Fibroblast of gingiva (primary cell): Measurements from ENCODE around the gene TRAPPC6A.

Experiments
- DNase-seq: peaks from one replicate; pipeline ENCODE4 v3.0.0-alpha.2; 2011; ENCODE audit warnings: low read depth

Gene TRAPPC6A

DNA sequence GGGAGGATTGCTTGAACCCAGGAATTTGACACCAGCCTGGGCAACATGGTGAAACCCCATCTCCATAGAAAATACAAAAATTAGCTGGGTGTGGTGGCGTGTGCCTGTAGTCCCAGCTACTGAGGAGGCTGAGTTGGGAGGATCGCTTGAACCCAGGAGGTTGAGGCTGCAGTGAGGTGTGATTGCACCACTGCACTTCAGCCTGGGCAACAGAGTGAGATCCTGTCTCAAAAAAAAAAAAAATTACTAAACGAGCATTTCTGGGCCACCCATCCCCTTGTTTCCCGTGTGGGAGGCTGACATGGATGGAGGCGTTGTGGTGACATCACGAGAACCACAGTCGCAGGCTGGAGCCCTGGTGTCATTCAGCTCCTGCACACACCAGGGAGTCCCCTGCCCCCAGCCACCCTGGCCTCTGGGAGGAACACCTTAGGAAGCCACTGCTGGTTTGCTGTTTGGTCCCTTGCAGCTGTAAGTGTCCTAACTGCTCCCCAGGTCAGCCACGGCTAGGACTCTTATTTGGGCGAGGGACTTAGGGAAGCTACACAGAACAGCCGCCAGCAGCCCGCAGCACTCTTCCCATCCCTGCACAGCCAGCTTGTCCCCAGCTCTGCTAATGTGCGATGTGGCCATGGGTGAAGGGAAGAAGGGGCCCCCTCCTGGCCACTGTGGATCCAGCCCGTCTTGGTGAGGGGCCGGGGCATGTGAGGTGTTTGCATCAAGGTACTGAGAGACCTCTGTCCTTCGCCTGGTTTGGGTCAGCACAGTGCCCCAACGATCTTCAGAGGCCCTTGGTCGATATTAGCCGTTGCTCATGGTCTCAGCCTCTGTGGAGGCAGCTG is 30.0 kb downstream of the TRAPPC6A start:
- DNase-seq: no peak

DNA sequence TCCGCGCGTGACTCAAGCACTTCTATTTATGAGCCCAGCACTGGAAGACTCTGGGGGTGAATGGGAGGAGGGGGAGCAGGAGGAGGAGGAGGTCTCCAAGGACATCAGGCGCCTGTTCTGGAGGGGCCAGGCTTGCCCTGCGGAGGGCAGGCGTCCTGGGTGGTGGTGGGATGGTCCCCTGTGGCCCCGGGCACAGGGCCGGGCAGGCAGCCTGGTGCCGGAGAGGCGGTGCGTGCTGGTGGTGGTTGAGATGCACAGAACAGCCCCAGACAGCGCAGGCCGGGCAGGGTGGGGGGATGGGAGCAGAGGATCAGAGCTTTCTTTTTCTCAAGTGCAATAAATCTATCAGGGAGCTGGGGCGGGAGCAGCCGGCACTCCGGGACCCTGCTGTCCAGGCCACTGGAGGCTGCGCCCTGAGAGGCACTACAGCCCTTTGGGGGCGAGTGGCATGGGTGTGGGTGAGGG is 31.3 kb downstream of the TRAPPC6A start:
- DNase-seq: no peak

DNA sequence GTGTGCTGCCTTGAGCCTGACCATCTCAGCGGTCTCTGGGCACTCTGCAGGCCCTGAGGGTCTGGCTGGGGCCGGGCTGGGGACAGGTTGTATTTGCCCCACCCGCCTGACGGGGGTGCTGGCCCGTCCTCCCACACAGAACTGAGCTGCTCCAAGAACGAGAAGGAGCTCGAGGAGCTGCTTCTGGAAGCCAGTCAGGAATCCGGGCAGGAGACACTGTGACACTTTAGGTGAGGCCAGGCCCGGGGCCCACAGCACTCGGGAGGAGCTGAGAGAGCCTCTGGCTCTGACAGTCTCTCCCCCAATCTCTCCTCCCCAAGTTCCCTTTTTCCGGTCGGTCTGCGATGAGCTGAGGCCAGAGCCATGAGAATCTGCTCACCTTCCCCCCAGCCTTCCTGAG is 31.8 kb downstream of the TRAPPC6A start:
- no peak for DNase-seq

DNA sequence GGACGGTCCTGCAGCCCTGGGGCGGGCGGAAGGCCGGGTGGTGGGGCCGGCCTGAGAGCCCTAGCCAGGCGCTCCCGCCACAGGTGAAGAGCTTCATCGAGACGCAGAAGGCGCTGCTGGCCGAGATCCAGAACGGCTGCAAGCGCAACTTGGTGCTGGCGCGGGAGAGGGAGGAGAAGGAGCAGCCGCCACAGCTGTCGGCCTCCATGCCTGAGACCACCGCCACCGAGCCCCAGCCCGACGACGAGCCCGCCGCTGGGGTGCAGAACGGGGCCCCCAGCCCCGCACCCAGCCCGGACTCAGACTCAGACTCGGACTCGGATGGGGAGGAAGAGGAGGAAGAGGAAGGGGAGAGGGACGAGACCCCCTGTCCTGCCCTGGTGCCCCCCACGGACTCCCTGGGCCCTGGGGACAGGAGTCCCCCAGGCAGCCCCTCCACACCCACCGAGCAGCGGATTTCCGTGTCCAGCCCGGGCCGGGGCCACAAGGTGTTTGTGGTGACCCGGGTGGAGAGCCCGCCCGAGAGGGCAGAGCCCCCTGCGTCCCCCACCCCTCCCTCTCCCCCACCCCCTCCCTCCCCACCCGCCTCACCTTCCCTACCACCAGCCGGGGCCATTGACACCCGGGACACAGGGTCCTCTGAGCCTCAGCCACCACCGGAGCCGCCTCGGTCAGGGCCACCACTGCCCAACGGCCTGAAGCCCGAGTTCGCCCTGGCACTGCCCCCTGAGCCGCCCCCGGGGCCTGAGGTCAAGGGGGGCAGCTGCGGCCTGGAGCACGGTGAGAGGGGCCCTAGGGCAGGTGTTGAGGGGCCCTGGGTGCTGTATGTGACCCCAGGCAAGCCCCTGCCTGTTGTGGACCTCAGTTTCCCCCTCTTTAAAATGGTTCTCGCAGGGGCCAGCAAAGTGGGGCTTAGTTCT is 32.5 kb downstream of the TRAPPC6A start:
- DNase-seq: no peak

DNA sequence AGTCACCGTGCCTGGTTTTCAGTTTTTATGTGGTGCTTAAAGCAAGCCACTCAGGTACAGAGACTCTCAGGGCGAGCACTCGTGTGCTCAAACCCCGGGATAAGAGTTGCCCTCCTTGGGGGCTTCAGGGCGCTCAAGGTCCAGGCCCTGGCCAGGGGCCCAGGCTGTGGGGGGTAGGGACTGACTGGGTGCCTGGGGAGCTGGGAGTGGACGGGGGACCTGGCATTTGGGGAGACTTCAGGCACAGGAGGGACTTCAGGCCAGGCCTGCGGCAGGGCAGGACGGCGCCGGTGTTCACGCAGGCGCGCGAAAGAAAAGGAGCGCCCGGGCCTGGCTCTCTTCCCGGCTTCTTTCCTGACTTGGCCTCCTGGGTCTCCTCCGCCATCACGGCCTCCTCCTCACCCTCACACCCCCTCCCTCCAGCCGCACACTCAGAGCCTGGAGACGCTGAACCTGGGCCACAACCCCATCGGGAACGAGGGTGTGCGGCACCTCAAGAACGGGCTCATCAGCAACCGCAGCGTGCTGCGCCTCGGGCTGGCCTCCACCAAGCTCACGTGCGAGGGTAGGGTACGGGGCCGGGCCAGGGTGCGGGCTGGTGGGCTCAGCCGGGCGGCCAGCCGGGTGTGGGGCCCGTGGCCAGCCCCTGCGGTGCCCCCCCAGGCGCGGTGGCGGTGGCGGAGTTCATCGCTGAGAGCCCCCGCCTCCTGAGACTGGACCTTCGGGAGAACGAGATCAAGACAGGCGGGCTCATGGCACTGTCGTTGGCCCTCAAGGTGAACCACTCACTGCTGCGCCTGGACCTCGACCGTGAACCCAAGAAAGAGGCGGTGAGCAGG is 33.4 kb downstream of the TRAPPC6A start:
- no peak for DNase-seq

DNA sequence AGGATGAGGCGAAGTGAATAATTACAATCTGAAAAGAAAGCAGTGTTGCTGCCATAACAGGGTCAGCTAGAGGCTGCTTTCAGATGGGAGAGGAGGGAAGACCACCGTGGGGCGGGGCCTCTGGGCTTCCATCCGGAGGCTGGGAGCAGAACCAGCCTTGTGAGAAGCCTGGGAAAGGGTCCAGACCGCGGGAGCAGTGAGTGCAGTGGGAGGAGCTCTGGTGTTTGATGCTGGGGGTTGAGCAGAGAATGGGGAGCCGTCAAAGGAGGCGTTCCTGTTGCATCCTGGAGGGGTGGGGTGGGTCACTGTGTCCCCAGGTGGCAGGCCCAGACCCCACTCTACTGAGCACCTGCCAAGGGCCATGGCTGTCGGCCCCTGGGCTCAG is 35.3 kb downstream of the TRAPPC6A start:
- DNase-seq: no peak

DNA sequence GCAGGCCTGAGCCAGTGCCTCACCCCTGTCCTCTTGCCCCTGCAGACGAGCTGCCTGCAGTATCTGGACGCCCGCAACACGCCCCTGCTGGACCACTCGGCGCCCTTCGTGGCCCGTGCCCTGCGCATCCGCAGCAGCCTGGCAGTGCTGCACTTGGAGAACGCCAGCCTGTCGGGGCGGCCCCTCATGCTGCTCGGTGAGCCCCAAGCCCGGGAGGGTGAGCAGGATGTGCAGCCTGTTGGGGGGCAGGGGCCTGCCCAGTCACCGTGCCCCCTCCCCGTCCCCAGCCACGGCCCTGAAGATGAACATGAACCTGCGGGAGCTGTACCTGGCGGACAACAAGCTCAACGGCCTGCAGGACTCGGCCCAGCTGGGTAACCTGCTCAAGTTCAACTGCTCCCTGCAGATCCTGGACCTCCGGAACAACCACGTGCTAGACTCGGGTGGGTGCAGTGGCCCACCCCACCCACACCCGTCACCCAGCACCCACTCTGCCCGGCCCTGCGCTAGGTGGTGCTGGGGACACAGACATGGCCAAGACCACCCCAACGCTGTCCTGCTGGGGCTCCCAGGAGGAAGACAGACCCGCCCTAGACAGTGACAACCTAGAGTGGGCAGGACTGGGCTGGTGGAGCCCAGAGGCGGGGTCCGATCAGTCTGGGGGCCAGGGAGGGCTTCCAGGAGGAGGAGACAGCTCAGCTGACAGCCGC is 35.9 kb downstream of the TRAPPC6A start:
- DNase-seq: no peak

DNA sequence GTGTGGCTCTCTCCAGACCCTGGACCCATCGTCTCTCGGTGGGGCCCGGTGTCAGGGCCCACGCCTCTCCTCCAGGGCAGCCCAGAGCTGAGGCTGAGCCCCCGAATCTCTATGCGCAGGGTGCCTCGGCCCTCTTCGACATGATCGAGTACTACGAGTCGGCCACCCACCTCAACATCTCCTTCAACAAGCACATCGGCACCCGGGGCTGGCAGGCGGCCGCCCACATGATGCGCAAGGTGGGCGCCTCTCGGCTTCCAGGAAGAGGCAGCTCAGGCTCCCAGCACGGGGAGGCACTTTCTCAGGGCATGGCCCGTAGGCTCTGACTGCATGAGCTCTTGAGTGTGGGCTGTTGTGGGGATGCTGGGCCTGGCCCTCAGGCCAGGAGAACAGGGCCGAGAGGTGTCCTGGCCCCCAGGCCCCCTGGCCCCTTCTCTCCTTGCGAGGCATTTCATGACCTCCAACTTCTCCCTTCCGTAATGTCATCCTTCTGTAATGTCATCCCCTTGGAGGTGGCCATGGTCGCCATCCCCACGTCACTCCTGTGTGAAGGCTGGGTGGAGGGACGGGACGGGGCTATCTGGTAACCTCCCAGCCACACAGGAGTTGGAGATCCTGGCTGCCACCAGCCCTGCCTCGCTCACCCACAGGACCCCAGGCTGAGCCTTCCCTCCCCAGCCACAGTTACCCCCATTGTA is 36.7 kb downstream of the TRAPPC6A start:
- DNase-seq: no peak

DNA sequence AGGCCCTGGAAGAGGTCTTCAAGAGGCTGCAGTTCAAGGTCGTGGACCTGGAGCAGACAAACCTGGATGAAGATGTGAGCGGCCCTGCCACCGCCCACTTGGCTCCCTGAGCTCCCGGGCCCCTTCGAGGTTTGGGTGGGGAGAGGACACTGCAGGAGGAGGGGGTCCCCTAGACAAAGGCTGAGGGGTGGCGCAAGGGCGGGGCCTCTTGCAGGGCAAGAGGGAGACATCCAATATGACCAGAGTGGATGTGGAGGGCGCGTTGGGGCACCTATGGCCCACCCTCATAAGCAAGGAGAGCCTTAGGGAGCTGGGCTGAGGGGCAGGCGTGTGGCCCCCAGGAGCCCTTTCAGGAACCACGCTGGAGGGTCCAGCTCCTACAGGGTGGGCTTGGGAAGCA is 37.5 kb downstream of the TRAPPC6A start:
- DNase-seq: no peak

DNA sequence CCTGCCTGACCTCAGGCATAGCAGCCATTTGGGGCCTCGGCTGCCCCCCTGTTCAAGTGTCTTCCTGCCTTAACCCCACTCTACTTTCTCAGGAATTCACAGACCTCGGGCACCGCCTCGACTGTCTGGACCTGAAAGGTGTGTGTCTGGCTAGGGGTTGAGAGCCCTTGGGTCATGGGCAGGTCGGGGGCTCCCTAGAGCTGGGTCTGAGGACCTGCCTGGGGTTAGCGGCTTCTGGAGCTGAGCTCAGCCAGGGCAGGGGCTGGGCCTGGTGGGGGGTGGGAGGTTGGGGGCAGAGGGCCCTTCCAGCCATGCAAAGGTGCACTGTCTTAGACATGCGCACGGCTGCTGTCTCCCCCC is 37.9 kb downstream of the TRAPPC6A start:
- DNase-seq: no peak

DNA sequence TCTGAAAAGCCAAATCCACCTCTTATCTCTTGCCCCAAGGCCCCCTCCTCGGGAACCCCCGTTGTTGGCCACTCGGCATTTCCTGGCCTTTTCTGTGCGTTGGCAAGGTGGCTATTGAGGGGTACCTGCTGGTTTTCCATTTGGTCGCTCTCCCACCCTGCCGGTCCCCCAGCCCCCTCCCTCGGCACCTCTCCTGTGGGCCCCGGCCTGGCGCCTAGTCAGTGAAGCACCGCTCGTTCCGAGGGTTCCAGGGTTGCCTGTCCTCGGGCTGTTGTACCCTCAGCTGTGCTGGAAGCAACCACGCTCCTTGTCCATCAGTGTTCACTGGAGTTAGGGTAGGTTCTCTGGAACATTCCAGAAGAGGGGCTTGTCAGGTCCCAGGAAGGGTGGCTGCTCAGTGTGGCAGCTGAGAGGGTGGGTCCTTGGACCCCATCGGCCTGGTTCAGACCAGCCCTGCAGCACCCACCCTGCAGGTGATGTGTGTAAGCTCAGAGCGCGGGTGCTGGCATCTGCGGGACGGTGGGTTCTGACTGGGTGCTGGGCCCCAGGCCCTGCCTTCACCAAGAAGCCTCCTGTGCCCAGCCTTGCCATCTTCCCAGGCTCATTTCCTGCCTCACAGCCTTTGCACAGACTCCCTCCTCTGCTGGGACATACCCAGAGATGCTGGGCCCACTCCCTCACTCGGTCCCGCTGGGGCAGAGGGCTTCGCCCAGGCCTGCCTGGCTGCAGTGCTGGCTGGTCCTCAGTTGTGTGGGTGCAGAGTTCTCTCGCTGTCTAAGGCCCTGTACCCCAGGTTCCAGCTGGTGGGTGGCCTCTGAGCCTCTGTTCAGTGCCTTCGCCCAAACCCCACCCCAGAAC is 38.5 kb downstream of the TRAPPC6A start:
- DNase-seq: no peak

DNA sequence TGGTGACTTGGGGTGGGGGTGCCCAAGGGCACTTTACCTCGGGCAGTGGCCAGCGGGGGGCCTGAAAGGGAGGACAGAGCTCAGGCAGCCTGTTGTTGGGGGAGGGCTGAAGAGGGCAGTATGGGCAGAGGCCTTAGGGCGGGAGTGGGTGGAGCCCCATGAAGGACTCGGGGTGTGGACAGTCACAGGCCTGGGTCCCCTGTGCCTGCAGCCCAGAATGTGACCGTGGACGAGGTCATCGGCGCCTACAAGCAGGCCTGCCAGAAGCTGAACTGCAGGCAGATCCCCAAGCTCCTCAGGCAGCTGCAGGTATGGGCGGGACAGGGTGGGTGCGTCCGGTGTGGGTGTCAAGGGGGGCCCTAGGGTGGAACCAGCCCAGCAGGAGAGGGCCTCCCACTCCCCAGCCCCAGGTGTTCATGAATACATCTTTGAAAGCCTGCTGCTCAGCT is 39.7 kb downstream of the TRAPPC6A start:
- no peak for DNase-seq

DNA sequence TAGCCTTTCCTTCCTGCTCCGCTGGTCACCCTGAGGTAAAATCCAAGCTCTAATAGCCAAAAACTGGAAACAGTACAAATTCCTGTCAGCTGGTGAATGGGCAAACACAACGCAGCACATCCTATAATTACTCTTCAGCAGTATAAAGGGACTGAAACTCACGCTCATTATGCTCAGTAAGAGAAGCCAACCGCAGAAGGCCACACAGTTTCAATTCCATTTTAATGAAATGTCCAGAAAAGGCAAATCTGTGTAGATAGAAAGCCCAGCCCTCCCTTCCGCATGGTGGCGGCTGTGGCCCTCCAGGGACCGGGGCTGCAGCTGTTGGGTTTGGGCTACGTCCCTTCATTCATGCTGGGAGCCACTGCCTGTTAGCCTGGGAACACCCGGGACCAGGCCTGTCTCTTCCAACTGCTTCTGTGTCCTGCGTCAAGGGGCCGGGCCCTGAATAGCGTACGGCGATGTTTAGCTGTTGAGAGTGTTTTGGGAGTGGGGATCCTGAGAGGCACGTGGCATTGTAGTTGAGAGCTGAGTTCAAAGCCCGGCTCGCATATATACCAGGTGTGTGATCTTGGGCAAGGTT is 40.8 kb downstream of the TRAPPC6A start:
- no peak for DNase-seq

DNA sequence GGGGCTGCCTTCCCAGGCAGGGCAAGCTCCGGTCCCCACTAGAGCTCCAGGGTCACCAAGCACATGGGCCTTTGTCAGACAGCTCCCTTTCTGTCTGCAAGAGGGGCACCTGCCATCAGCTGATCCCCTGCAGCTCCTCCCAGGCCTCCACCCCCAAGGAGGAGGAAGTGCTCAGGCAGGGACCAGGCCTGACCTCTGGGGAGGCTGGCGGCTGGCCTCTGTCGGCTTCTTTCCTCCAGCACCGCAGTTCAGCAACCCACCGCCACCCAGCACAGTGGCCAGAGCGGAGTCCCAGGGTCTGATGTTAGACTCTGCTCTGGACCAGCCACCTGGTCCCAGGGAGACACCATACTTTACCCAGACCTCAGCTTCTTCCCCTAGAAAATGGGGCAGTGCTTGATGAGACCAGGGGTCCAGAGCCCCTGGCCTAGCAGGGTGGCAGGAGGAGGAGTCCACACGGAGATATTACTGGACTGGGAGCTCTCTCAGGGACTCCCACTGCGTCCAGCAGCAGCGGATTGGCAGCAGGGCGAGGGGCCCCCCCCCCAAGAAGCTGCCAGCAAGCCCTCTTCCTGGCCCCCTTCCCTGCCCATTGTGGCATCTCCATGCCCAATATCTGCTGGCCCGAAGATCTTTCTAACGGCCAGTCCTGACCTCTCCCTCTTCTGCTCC is 41.4 kb downstream of the TRAPPC6A start:
- no peak for DNase-seq

DNA sequence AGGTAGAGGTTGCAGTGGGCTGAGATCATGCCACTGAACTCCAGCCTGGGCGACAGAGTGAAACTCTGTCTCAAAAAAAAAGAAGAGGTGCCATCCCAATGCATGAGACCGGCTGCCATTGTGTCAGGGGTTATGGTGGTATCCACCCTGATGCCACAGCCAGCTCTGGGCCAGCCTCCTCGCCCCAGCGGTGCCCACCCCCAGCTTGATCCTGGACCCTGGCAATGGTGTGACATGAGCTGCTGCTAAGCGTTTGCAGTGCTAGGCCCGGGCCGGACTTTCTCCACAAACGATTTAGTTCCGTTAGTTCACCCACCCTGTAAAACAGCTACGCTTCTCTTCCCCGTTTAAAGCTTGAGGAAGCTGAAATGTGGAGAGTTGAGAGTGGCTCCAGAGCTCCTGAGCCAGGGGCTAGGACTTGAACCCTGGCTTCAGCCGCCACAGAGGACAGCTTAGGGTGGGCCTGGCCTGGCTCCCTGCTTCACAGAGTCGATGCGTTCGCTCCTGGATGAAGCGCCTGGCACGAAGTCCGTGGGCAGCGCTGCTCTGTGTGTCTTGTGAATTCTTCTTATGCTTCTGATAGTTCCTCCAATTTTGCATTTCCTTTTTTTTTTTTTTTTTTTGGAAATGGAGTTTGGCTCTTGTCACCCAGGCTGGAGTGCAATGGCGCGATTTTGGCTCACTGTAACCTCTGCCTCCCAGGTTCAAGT is 42.7 kb downstream of the TRAPPC6A start:
- no peak for DNase-seq

DNA sequence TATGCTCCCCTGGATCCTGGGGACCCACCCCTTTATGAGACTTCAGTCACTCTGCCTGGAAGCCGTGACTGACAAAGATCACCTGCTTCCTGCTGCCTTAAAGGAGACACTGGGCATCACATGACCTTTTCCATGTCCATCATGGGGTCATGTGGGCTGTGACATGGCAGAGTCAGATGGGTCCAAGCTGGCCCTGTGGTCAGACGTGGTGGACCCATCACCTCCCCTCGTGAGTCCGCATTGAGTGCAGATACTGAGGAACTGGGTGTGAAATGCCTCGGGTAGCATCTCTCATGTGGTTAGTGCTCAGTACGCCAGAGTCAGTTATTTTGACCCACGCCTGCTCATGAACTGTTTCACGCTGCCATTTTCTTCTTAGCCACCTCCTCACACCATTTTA is 44.4 kb downstream of the TRAPPC6A start:
- DNase-seq: no peak

DNA sequence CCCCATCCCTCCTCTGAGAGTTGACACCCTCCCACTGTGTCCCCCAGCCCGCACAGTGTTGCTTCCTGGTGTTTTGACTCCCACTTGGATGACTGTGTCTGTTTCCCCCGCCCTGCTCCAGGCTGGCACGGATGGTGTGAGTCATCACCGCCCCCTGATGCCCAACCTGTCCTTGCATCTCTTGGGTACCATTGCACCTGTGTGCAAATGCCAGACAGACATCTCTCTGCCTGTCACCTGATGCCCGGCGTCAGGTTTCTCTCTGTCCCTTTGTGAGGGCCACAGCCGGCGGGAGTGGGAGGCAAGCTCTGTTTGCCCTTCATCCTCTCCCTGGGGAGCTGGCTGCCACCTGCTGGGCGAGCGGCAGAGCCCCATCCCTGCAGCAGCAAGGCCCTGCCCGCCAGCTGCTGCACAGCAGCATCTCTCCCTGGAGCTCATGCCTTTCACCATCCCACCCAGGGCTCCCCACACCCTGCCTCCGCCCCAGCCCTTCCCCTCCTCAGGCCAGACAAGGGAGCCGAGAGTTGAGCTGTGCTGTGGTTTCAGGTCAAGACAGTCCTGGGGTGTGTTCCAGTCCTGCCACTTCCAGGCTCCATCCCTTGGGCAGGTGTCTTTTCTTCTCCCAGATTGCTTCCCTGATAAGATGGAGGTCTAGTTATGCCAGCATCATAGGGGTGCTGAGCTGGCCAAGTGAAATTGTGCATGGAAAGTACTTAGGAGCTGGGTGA is 47.0 kb downstream of the TRAPPC6A start:
- no peak for DNase-seq

DNA sequence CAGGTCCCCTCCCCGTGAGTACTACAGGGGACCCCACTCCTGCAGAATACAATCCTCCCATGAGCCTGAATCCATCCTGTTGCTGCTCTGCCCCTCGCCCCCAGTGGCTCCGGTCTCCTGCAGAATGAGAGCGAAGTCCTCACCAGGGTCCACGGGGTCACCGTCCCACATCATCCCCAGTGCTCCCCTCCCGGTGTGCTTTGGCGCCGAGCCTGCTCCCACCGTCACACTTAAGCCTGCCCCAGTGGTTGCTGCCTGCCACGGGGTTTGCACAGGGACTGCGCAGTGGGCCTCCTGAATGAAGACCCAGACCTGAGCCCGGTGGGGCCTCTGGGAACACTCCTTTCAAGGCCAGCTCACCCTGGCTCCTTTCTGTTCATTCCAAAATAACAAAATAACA is 47.8 kb downstream of the TRAPPC6A start:
- no peak for DNase-seq
